Left cardiac atrium (tissue), 4 donors: ENCODE measurements around the gene TAF11L12. TPM values are rescaled to one million over a fixed set of nuclear protein-coding genes. Genes with fewer than 3 reads are reported as not detected.
"Not testable (repeated sequence)": the region's sequence is repeated elsewhere in the genome, so short reads cannot be mapped to it uniquely, and the experiment has no call there.

Experiments used
- ATAC-seq, 2 donors: fragments of 200-7000 bp; cut with Tn5 transposase; one replicate each; pipeline ENCODE4 v1.9.1; 2020; ENCODE audit warnings: mild to moderate bottlenecking in 2 of 2, moderate library complexity in 2 of 2
- DNase-seq: peaks from one replicate; pipeline ENCODE4 v3.0.0-alpha.2; 2020
- intact Hi-C, 2 donors: fragments of 100-400 bp; cut with DNase I; formaldehyde crosslinking; loops; one replicate each; pipeline versions ENCODE4 v1.14.1 to v1.15.1; 2022 to 2023
- long read RNA-seq: library from polyadenylated mRNA; unstranded; transcript quantifications from one replicate; pipeline ENCODE4 v2.0.0, GENCODE V29; 2021
- total RNA-seq, 2 donors: library from RNA; stranded (reverse); fragmentation: NEBNext Ultra II Directional; extraction: Animal tissue kit (Norgen Biotek cat#: 25700); gene quantifications; one replicate each; pipeline ENCODE4 v1.2.1, GENCODE V29; 2021
- donor health status: DM: no; HTN: yes; CAD: no.
- donor health status: DM: no; HTN: yes; CAD: no; lungs with severe emphysema.
- donor health status: DM: yes; HTN: yes; CAD: no.
- donor health status: Dilated cardiomyopathy.

Gene TAF11L12
- total RNA-seq = not detected
- long read RNA-seq = 0 reads

DNA sequence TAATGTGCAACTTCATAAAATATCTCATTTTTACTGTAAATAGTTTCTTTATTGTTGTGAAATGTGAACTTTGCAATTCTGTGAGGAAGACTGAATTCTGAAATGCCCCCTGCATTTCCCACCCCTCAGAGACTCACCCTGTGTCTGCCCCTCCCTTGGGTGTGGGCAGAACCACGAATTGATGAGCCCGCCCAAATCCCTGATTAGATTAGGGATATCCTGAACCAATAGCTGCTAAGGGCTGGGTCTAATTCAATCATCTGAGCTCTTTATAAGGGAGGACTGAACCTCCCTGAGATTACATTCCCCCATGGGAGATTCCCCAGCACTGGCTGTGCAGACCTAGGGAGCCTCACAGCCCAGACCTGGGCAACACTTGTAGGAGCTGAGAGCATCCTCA, at the start of gene TAF11L12:
Gene TAF11L12 (plus strand): TSS at position 301 of the 400 bp plus-strand sequence.
- intact Hi-C loops, DNase-seq, ATAC-seq: not testable (repeated sequence)

DNA sequence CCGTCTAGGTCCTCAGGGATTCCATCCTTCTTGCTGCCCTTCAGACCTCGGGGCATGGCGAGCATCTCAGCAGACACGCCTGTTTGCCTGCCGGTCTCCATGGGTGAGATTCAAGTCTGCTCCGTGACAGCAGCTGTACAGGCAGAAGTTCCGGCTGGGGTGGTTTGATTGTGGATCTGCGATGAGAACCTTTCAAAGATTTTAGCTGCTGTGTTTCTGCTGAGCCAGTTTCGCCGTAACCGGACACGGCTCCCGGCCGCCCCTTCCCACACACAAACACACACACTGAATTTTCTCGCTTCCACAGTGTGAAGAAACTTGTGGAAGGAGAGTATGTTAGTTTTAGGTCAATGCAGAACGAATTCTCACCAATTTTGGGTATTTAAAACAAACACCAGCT, 24.5 kb upstream of the TAF11L12 start, which contains the start of gene TAF11L7:
Gene TAF11L7 (minus strand): TSS at position 101 of the 400 bp plus-strand sequence.
- intact Hi-C loops, DNase-seq, ATAC-seq: not testable (repeated sequence)

DNA sequence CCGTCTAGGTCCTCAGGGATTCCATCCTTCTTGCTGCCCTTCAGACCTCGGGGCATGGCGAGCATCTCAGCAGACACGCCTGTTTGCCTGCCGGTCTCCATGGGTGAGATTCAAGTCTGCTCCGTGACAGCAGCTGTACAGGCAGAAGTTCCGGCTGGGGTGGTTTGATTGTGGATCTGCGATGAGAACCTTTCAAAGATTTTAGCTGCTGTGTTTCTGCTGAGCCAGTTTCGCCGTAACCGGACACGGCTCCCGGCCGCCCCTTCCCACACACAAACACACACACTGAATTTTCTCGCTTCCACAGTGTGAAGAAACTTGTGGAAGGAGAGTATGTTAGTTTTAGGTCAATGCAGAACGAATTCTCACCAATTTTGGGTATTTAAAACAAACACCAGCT, 19.3 kb upstream of the TAF11L12 start, which contains the start of gene TAF11L8:
Gene TAF11L8 (minus strand): TSS at position 101 of the 400 bp plus-strand sequence.
- DNase-seq, intact Hi-C loops, ATAC-seq: not testable (repeated sequence)

DNA sequence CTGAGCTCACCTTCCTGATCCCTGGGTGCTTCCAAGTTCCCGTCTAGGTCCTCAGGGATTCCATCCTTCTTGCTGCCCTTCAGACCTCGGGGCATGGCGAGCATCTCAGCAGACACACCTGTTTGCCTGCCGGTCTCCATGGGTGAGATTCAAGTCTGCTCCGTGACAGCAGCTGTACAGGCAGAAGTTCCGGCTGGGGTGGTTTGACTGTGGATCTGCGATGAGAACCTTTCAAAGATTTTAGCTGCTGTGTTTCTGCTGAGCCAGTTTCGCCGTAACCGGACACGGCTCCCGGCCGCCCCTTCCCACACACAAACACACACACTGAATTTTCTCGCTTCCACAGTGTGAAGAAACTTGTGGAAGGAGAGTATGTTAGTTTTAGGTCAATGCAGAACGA, 15.9 kb upstream of the TAF11L12 start, which contains the start of gene TAF11L9:
Gene TAF11L9 (minus strand): TSS at position 140 of the 400 bp plus-strand sequence.
- intact Hi-C loops, ATAC-seq, DNase-seq: not testable (repeated sequence)

DNA sequence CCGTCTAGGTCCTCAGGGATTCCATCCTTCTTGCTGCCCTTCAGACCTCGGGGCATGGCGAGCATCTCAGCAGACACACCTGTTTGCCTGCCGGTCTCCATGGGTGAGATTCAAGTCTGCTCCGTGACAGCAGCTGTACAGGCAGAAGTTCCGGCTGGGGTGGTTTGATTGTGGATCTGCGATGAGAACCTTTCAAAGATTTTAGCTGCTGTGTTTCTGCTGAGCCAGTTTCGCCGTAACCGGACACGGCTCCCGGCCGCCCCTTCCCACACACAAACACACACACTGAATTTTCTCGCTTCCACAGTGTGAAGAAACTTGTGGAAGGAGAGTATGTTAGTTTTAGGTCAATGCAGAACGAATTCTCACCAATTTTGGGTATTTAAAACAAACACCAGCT, 12.5 kb upstream of the TAF11L12 start, which contains the start of gene TAF11L10:
Gene TAF11L10 (minus strand): TSS at position 101 of the 400 bp plus-strand sequence.
- ATAC-seq, DNase-seq, intact Hi-C loops: not testable (repeated sequence)

DNA sequence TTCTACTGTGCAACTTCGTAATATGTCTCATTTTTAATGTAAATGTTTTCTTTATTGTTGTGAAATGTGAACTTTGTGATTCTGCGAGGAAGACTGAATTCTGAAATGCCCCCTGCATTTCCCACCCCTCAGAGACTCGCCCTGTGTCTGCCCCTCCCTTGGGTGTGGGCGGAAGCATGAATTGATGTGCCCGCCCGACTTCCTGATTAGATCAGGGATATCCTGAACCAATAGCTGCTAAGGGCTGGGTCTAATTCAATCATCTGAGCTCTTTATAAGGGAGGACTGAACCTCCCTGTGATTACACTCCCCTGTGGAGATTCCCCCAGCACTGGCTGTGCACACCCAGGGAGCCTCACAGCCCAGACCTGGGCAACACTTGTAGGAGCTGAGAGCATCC, 6.3 kb upstream of the TAF11L12 start, which contains the start of gene TAF11L11:
Gene TAF11L11 (plus strand): TSS at position 304 of the 400 bp plus-strand sequence.
- DNase-seq, ATAC-seq, intact Hi-C loops: not testable (repeated sequence)

DNA sequence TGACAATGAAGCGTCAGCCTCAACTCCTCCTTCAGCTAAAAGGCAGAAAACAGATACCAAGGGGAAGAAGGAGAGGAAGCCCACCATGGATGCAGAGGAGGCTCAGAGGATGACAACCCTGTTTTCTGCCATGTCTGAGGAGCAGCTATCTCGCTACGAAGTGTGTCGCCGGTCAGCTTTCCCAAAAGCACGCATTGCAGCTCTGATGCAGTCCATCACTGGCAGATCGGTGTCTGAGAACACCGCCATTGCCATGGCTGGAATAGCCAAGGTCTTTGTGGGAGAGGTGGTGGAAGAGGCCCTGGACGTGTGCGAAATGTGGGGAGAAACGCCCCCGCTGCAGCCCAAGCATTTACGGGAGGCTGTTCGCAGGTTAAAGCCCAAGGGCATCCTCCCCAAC, 5.2 kb upstream of the TAF11L12 start:
- DNase-seq = no peak
- no peak for ATAC-seq
- intact Hi-C loops = no loop called here

DNA sequence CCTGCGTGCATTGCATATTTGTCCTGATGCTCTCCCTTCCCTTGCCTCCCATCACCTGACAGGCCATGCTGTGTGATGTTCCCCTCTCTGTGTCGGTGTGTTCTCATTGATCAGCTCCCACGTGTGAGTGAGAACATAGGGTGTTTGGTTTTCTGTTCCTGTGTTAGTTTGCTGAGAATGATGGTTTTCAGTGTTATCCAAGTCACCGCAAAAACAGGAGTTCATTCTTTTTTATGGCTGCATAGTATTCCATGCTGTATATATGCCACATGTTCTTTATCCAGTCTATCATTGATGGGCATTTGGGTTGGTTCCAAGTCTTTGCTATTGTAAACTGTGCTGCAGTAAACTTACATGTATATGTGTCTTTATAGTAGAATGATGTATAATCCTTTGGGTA, 2.7 kb upstream of the TAF11L12 start:
- intact Hi-C loops, DNase-seq, ATAC-seq: not testable (repeated sequence)

DNA sequence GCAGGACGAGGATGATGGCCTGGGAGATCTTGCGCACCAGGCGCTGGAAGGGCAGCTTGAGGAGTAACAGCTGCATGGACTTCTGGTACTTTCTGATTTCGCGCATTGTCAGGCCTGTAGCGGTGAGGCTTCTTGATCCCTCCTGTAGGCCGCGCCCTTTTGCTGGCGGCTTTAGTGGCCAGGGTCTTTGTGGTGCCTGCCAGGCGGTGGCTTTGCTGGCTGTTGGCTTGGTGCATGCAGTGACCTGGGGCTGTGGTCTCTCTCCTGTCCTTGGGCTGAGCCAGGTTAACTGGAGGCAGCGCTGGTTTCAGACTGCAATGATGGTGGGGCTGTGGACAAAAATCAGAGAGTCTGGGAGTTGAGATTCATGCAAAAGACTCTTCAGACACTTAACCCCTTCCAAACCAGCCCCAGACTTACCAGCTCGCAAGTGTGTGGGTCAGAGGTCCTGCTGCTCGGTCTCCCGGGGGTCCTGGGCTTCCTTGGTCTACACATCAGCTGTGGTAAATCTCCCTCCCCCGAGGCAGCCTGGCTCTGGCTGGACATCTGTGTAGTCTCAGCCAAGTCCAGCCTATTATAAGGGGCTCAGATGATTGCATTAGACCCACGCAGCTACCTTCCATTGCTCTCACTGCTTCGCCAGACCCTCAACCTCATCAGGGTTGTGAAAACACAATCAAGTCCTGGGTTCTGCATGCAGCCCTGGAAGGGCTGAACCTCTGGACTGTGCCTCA, 4.8 kb downstream of the TAF11L12 start:
- no peak for ATAC-seq
- DNase-seq = no peak
- intact Hi-C loops = no loop called here

DNA sequence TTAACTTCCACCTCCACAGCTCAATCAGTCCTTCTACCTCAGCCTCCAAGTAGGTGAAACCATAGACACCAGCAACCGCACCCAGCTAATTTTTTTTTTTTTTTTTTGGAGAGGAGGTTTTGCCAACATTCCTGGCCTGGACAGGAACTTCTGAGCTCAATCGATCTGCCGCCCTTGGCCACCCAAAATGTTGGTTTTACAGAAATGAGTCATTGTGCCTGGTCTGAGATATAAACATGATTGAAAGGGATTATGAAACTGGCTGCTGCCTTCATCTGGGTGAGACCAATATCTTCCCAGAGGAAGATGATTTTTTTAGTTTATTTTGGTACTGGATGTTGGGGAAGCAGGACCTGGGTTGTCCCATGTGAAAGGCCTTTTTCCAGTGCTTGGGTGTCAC, 9.2 kb downstream of the TAF11L12 start:
- no peak for DNase-seq
- intact Hi-C loops = no loop called here
- no peak for ATAC-seq

DNA sequence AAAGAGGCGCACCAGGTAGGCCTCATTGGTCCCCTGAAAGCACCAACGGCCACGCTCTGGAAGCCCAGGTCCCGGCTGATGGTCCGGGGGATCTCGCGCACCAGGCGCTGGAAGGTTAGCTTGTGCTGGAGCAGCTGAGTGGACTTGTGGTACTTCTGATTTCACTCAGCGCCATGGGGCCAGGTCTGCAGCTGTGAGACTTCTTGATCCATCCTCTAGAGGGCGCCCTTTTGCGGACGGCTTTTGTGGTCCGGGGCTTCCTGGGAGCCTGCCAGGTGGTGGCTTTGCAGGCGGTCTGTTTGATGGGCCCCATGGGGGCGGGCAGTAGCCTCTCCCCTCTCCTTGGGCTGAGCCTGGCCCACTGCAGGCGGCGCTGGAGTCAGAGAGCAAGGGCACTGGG, 10.4 kb downstream of the TAF11L12 start:
- intact Hi-C loops = no loop called here
- no peak for DNase-seq
- ATAC-seq = no peak

DNA sequence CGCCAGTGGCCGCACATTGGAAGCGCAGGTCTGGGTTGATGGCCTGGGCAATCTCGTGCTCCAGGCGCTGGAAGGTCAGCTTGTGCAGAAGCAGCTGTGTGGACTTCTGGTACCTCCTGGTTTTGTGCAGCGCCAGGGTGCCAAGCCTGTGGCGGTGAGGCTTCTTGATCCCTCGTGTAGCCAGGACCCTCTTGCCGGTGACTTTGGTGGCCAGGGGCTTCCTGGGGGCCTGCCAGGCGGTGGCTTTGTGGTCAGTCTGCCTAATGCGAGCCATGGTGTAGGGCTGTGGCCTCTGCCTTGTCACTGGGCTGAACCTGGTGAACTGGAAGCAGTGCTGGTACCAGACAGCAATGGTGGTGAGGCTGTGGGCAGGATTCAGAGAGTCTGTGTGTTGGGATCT, 15.5 kb downstream of the TAF11L12 start:
- intact Hi-C loops = no loop called here
- no peak for DNase-seq
- no peak for ATAC-seq

DNA sequence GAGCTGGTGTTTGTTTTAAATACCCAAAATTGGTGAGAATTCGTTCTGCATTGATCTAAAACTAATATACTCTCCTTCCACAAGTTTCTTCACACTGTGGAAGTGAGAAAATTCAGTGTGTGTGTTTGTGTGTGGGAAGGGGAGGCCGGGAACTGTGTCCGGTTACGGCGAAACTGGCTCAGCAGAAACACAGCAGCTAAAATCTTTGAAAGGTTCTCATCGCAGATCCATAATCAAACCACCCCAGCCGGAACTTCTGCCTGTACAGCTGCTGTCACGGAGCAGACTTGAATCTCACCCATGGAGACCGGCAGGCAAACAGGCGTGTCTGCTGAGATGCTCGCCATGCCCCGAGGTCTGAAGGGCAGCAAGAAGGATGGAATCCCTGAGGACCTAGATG, 21.6 kb downstream of the TAF11L12 start, which contains the start of gene TAF11L13:
Gene TAF11L13 (plus strand): TSS at position 301 of the 400 bp plus-strand sequence.
- ATAC-seq, DNase-seq, intact Hi-C loops: not testable (repeated sequence)

DNA sequence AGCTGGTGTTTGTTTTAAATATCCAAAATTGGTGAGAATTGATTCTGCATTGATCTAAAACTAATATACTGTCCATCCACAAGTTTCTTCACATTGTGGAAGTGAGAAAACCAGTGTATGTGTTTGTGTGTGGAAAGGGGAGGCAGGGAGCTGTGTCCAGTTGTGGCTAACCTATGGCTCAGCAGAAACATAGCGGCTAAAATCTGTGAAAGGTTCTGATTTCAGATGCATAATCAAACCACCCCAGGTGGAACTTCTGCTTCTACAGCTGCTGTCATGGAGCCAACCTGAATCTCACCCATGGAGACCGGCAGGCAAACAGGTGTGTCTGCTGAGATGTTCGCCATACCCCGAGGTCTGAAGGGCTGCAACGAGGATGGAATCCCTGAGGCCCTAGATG, 24.0 kb downstream of the TAF11L12 start, which contains the start of gene TAF11L14:
Gene TAF11L14 (plus strand): TSS at position 301 of the 400 bp plus-strand sequence.
- no peak for DNase-seq
- intact Hi-C loops = no loop called here
- no peak for ATAC-seq

DNA sequence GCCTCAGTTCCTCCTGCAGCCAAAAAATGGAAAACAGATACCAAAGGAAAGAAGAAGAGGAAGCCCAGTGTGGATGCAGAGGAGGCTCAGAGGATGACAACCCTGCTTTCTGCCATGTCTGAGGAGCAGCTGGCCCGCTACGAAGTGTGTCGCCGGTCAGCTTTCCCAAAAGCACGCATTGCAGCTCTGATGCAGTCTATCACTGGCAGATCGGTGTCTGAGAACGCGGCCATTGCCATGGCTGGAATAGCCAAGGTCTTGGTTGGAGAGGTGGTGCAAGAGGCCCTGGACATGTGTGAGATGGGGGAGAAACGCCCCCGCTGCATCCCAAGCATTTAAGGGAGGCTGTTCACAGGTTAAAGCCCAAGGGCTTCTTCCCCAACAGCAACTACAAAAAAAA, 39.0 kb downstream of the TAF11L12 start:
- intact Hi-C loops, ATAC-seq, DNase-seq: not testable (repeated sequence)

DNA sequence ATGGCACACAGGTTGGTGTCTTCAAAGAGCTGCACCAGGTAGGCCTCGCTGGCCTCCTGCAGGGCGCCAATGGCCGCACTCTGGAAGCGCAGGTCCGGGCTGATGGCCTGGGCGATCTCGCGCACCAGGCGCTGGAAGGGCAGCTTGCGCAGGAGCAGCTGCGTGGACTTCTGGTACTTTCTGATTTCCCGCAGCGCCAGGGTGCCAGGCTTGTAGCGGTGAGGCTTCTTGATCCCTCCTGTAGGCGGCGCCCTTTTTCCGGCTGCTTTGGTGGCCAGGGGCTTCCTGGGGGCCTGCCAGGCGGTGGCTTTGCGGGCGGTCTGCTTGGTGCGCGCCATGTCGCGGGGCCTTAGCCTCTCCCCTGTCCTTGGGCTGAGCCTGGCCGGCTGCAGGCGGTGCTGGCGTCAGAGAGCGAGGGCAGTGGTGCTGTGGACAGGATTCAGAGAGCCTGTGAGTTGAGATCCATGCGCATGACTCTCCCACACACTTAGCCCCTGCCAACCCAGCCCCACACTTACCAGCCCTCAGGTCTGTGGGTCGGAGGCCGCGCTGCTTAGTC, 45.1 kb downstream of the TAF11L12 start:
- ATAC-seq, DNase-seq, intact Hi-C loops: not testable (repeated sequence)

DNA sequence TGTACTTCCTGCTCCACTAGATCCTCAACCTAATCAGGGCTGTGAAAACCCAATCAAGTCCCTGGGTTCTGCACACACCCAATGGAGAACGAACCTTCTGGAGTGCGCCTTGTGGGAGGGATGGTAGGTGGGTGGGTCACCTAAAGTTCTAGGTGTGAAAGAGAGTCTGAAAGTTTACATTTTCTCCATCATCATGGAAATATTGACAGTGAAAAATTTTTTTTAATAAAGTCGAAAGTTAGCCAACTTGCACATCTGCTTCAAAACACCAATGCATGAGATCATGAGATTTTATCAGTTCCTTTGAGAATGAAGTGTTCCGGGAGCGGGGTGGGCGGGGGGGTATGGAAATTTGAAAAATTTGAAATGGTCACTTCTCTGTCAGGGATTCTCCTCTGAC, 45.7 kb downstream of the TAF11L12 start:
- ATAC-seq (no peak), DNase-seq (no peak)
- intact Hi-C loops = no loop called here
